IMR-90 (cell line): ENCODE data around the gene CEP72. TPM values are rescaled to one million over a fixed set of nuclear protein-coding genes. Genes with fewer than 3 reads are reported as not detected.

ENCODE experiments used
- ATAC-seq: fragments of 200-7000 bp; cut with Tn5 transposase; 2 replicates; pipeline ENCODE4 v1.9.1; 2020; ENCODE audit warnings: low read depth, mild to moderate bottlenecking, moderate library complexity
- BruUV-seq: library from RNA; stranded (reverse); fragments of 400-500 nt; replicated peaks from 2 replicates; lab custom pipeline; 2021; lab: Mats Ljungman, UMichigan
- CTCF ChIA-PET: fragments of 300-600 bp; formaldehyde crosslinking; extraction: SDS; loops from one replicate; lab custom pipeline; 2021; ENCODE audit warnings: antibody characterized with exemption; lab: Yijun Ruan, JAX
- POLR2A ChIA-PET: fragments of 300-600 bp; sonication (Branson Sonifier 250); formaldehyde crosslinking; loops from one replicate; lab custom pipeline; 2022; ENCODE audit warnings: antibody characterized with exemption; ENCODE audit not compliant: unreplicated experiment; lab: Charles Lee
- DNase-seq: peaks from one replicate; pipeline ENCODE4 v3.0.0; 2013
- H2AFZ ChIP-seq: replicated peaks from 2 replicates; pipeline ENCODE3; 2013; ENCODE audit warnings: low read length, mild to moderate bottlenecking; ENCODE audit not compliant: poor library complexity
- H2AK5ac ChIP-seq: 2 replicates; pipeline ENCODE4 v1.6.1; 2013; ENCODE audit warnings: low read depth, low read length, inconsistent platforms
- H2AK9ac ChIP-seq: replicated peaks from 2 replicates; pipeline ENCODE3; 2013; ENCODE audit warnings: mild to moderate bottlenecking, low read depth, low read length, moderate library complexity; ENCODE audit not compliant: poor library complexity
- H2BK120ac ChIP-seq: 2 replicates; pipeline ENCODE4 v1.6.1; 2013; ENCODE audit warnings: low read depth, low read length, inconsistent platforms
- H2BK15ac ChIP-seq: 3 replicates; pipeline ENCODE4 v1.6.1; 2013; ENCODE audit warnings: low read depth, low read length, inconsistent platforms
- H2BK20ac ChIP-seq: 2 replicates; pipeline ENCODE4 v1.6.1; 2013; ENCODE audit warnings: low read depth, mild to moderate bottlenecking, inconsistent platforms, low read length, moderate library complexity
- H2BK5ac ChIP-seq: 2 replicates; pipeline ENCODE4 v1.6.1; 2013; ENCODE audit warnings: mild to moderate bottlenecking, low read depth, low read length, inconsistent platforms; ENCODE audit not compliant: poor library complexity, severe bottlenecking
- H3K14ac ChIP-seq: replicated peaks from 2 replicates; pipeline ENCODE4 v1.6.1; 2013; ENCODE audit warnings: low read depth, low read length, inconsistent platforms
- H3K18ac ChIP-seq: 2 replicates; pipeline ENCODE4 v1.6.1; 2013; ENCODE audit warnings: low read depth, low read length, control low read depth
- H3K23ac ChIP-seq: 2 replicates; pipeline ENCODE4 v1.6.1; 2013; ENCODE audit warnings: low read depth, low read length, inconsistent platforms
- H3K27ac ChIP-seq: 2 replicates; pipeline ENCODE4 v1.5.1; 2013; ENCODE audit warnings: mild to moderate bottlenecking, control low read depth, low read length; ENCODE audit not compliant: insufficient read depth
- H3K27me3 ChIP-seq: 2 replicates; pipeline ENCODE4 v1.6.1; 2013; ENCODE audit warnings: low read length; ENCODE audit not compliant: control insufficient read depth, insufficient read depth
- H3K36me3 ChIP-seq: 2 replicates; pipeline ENCODE4 v1.6.1; 2013; ENCODE audit warnings: low read length, mixed read lengths; ENCODE audit not compliant: control insufficient read depth, insufficient read depth
- H3K4ac ChIP-seq: 2 replicates; pipeline ENCODE4 v1.6.1; 2013; ENCODE audit warnings: low read depth, low read length, inconsistent platforms
- H3K4me1 ChIP-seq: 2 replicates; pipeline ENCODE4 v1.6.1; 2013; ENCODE audit warnings: low read length, mixed read lengths; ENCODE audit not compliant: control insufficient read depth, insufficient read depth
- H3K4me2 ChIP-seq: 2 replicates; pipeline ENCODE4 v1.6.1; 2013; ENCODE audit warnings: low read depth, mild to moderate bottlenecking, control low read depth, low read length, moderate library complexity
- H3K4me3 ChIP-seq: 2 replicates; pipeline ENCODE4 v1.5.1; 2013; ENCODE audit warnings: low read depth, mild to moderate bottlenecking, control low read depth, low read length, moderate library complexity; ENCODE audit not compliant: insufficient read depth
- H3K56ac ChIP-seq: 2 replicates; pipeline ENCODE4 v1.6.1; 2013; ENCODE audit warnings: low read length, inconsistent platforms; ENCODE audit not compliant: insufficient read depth; ENCODE audit errors: extremely low read depth
- H3K79me1 ChIP-seq, 2 experiments: 2 replicates each; pipeline ENCODE4 v1.6.1; 2013; ENCODE audit warnings: low read length in 2 of 2, inconsistent platforms in 1 of 2, low read depth in 1 of 2
- H3K9ac ChIP-seq: 2 replicates; pipeline ENCODE4 v1.6.1; 2013; ENCODE audit warnings: low read depth, low read length, control low read depth
- H3K9me1 ChIP-seq: 2 replicates; pipeline ENCODE4 v1.6.1; 2013; ENCODE audit warnings: low read length, inconsistent platforms; ENCODE audit not compliant: insufficient read depth
- H3K9me3 ChIP-seq: 2 replicates; pipeline ENCODE4 v1.6.1; 2013; ENCODE audit warnings: low read length; ENCODE audit not compliant: control insufficient read depth, insufficient read depth
- H4K20me1 ChIP-seq: 2 replicates; pipeline ENCODE4 v1.6.1; 2013; ENCODE audit warnings: low read length, inconsistent platforms; ENCODE audit not compliant: insufficient read depth
- H4K5ac ChIP-seq: 2 replicates; pipeline ENCODE4 v1.6.1; 2013; ENCODE audit warnings: mild to moderate bottlenecking, low read depth, low read length, control low read depth
- H4K8ac ChIP-seq, 2 experiments: 2 replicates each; pipeline ENCODE4 v1.6.1; 2013; ENCODE audit warnings: low read depth in 2 of 2, low read length in 2 of 2, control low read depth in 1 of 2, inconsistent platforms in 1 of 2
- H4K91ac ChIP-seq: 2 replicates; pipeline ENCODE4 v1.6.1; 2013; ENCODE audit warnings: low read depth, low read length, inconsistent platforms; ENCODE audit not compliant: insufficient read depth
- ELK1 ChIP-seq: fragments of 150-350 bp; IDR thresholded peaks from 2 replicates; pipeline ENCODE4 v1.6.1; 2016; ENCODE audit warnings: low read depth, mild to moderate bottlenecking, low read length, moderate library complexity, borderline replicate concordance
- MAZ ChIP-seq: IDR thresholded peaks from 2 replicates; pipeline ENCODE4 v1.6.1; 2012; ENCODE audit warnings: low read depth, mild to moderate bottlenecking, low read length, improper control_type of control experiment, moderate library complexity, borderline replicate concordance
- MXI1 ChIP-seq: IDR thresholded peaks from 2 replicates; pipeline ENCODE4 v1.6.1; 2012; ENCODE audit warnings: low read depth, mild to moderate bottlenecking, low read length, moderate library complexity, borderline replicate concordance
- NFE2L2 ChIP-seq: fragments of 150-350 bp; IDR thresholded peaks from 2 replicates; pipeline ENCODE4 v1.6.1; 2016; ENCODE audit warnings: low read depth, mild to moderate bottlenecking, low read length
- RFX5 ChIP-seq: IDR thresholded peaks from 2 replicates; pipeline ENCODE4 v1.8.0; 2012; ENCODE audit warnings: low read depth, mild to moderate bottlenecking, low read length, moderate library complexity
- WGBS, 2 experiments: methylation state at CpG; one replicate each; pipeline versions ENCODE4 v1.1.5 to v1.1.7; 2013; ENCODE audit warnings: missing lambda C conversion rate in 2 of 2; ENCODE audit not compliant: insufficient read length in 1 of 2; ENCODE audit errors: extremely low coverage in 2 of 2; 5-methylcytosine and 5-hydroxymethylcytosine counted together
- dilution Hi-C: fragments of 300-500 bp; cut with HindIII; formaldehyde crosslinking; loops from one replicate; pipeline ENCODE4 v1.14.3; 2018; ENCODE audit warnings: low sequenced_read_pairs; ENCODE audit not compliant: unreplicated experiment
- in situ Hi-C: fragments of 300-500 bp; cut with MboI; formaldehyde crosslinking; loops from 3 replicates; pipeline ENCODE4 v1.14.3; 2019; ENCODE audit warnings: low sequenced_read_pairs, inconsistent platforms, mixed read lengths
- intact Hi-C: fragments of 100-400 bp; cut with micrococcal nuclease; formaldehyde crosslinking; loops from 2 replicates; pipeline ENCODE4 v1.10.0; 2022
- polyA plus RNA-seq, 3 experiments: library from polyadenylated mRNA; depleted of rRNA; stranded (reverse); fragments of >200 nt; gene quantifications; 2 replicates each; pipeline ENCODE4 v1.2.3, GENCODE V29; 2012; ENCODE audit warnings: low replicate concordance in 1 of 3
- total RNA-seq: library from RNA; depleted of rRNA; stranded (reverse); fragments of >200 nt; gene quantifications from 2 replicates; pipeline ENCODE4 v1.2.3, GENCODE V29; 2012

The CEP72 gene
- total and polyA plus RNA-seq, 2 of the 4 experiments (the other 2 are of a cell fraction): 2.9 to 4.3 TPM

GRCh38 chr5:581266-581665 is 30.9 kb upstream of the CEP72 start:
- H3K27me3 ChIP-seq: peaks cover 33% of the 10 kb centered on the region
- no peak overlapping the region for H3K4me2 ChIP-seq
- no peak overlapping the region for H2BK120ac ChIP-seq
- H4K5ac ChIP-seq: no peak overlapping the region
- H3K9me3 ChIP-seq: peaks cover 7% of the 10 kb centered on the region
- H4K20me1 ChIP-seq: no peaks in the 10 kb centered on the region
- no peak overlapping the region for H3K18ac ChIP-seq
- ChIA-PET CTCF (no interaction called here), POLR2A (no interaction called here)
- BruUV-seq: no TSS peak
- no peak overlapping the region for H4K8ac ChIP-seq
- no peak overlapping the region for H3K27ac ChIP-seq
- no peaks in the 10 kb centered on the region for H3K36me3 ChIP-seq
- in situ Hi-C loops (no loop called here), dilution Hi-C loops (no loop called here), intact Hi-C loops (no loop called here)
- H3K79me1 ChIP-seq: no peaks in the 10 kb centered on the region
- TF ChIP-seq RFX5: no peak
- TF ChIP-seq MXI1: no peak
- no peak for TF ChIP-seq ELK1
- no peak for TF ChIP-seq NFE2L2
- no peak for TF ChIP-seq MAZ
- no peak for DNase-seq
- H2AK5ac ChIP-seq: no peak overlapping the region
- no peak overlapping the region for H2BK15ac ChIP-seq
- no peaks in the 10 kb centered on the region for H3K9me1 ChIP-seq
- H3K23ac ChIP-seq: no peak overlapping the region
- no peaks in the 10 kb centered on the region for H3K4me1 ChIP-seq
- no peak overlapping the region for H3K56ac ChIP-seq
- no peak for ATAC-seq
- H3K4me3 ChIP-seq: no peak overlapping the region
- H2AK9ac ChIP-seq: no peak overlapping the region
- no peak overlapping the region for H2BK20ac ChIP-seq
- no peak overlapping the region for H3K9ac ChIP-seq
- H3K14ac ChIP-seq: no peak overlapping the region
- H4K91ac ChIP-seq: no peak overlapping the region
- no peak overlapping the region for H2BK5ac ChIP-seq
- 44% methylated on average over 2 of the region's 7 CpGs; no CpG with 5 or more reads in 1 of the 2 experiments for WGBS, 2 experiments
- no peak overlapping the region for H2AFZ ChIP-seq
- no peak overlapping the region for H3K4ac ChIP-seq
